HG02943 (cell line): Measurements from ENCODE around the gene MTF2.
"Not testable (repeated sequence)": the region's sequence is repeated elsewhere in the genome, so short reads cannot be mapped to it uniquely, and the experiment has no call there.

ENCODE experiments used
- ATAC-seq: cut with Tn5 transposase; IDR thresholded peaks from one replicate; pipeline ENCODE4 v1.9.1; 2021; ENCODE audit warnings: mild to moderate bottlenecking, low read depth, moderate library complexity; ENCODE audit not compliant: unreplicated experiment

Gene MTF2

GRCh38 chr1:93137604-93138292 lies 58.7 kb downstream of the MTF2 start:
- no peak for ATAC-seq

DNA sequence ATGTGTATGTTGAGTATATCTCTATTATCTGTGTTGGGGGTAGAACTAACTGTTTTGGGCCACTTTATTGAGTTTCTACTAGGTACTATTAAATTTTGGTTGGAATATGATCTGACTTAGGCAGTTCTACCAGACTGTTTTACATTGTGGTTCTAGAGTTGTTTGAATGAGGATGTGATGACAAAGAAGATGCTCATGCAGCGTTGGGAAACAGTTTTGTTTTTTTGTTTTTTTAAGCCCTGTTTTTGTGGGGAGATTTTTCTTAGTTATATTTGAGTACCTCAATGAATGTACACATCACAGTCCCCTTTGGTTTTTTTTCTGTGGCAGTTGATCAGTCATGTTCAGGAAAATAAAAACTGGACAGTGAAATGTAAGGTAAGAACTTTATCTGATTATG lies 61.0 kb downstream of the MTF2 start:
- ATAC-seq, result no peak

DNA sequence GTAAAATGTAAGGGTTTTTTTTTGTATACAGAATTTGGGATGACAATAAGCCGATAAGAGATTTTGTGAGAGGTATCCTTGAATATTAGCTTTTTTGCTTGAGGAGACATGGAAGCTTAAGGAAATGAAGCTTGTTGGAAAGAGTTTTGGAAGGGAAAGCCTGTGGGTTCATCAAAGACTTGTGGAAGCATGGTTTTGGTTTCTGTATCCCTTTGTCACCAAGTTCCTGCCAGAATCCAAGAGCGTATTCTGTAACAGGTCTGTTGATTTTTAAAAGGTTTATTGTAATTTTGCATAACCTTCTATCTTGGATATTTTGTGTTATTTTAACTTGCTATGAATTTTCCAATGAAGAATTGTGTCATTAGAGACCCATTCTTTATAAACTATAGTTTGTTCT lies 63.1 kb downstream of the MTF2 start:
- no peak for ATAC-seq

GRCh38 chr1:93143136-93143535 lies 64.1 kb downstream of the MTF2 start:
- no peak for ATAC-seq

DNA sequence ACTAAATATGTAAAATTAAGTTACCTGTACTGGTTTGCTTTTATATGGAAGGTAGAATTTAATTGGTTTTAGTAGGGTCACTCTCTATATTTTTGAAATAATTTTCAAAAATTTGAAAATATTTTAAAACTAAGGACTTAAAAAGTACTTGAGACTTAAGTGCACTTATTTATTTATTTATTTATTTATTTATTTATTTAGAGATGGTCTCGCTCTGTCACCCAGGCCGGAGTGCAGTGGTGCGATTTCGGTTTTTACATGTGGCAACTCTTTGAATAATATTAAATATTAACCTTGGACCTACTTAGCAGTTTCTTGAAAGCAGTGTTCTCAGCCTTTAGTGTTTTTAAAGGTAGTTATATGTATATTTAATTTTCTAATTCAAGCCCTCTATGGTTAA lies 64.7 kb downstream of the MTF2 start:
- no peak for ATAC-seq

DNA sequence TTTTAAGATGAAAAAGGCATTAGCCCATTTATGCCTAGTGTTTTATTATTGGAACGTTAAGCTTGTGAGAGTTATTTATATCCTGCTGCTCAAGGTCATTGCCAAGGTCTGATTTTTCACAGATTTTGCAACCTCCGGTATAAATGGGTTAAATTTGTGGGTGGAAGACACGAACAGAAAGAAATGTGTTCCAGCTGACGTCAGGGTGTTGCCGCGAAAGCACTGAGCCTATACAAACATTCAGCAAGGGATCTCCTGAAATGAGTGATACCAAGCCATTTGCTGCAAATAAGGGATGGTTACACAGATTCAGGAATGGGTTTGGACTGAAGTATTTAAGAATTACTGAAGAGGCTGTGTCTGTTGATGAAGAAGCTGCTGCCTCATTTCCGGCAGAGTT lies 68.9 kb downstream of the MTF2 start:
- ATAC-seq, result no peak

- no peak for ATAC-seq
Measured at GRCh38 chr1:93150729-93151128, 71.6 kb downstream of the MTF2 start.

- no peak for ATAC-seq
Measured at GRCh38 chr1:93151474-93151873, 72.4 kb downstream of the MTF2 start.

- no peak for ATAC-seq
Measured at GRCh38 chr1:93152835-93153234, 73.8 kb downstream of the MTF2 start.

- no peak for ATAC-seq
Measured at GRCh38 chr1:93154898-93155297, 75.8 kb downstream of the MTF2 start.

DNA sequence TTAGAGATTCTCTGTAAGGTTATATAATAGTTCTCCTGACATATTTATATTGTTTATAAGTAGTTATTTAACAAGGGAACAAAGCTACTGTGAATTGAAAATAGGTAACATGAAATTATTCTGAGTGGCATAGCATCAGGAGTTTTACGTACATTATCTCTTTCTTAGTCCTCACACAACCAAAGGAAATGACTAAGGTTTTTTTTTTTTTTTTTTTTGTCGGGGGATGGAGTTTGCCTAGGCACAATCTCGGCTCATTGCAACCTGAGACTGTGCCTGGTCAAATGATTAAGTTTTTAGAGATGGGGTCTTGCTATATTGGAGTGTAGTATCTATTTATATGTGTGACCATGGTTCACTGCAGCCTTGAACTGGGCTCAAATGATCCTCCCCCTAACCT lies 76.3 kb downstream of the MTF2 start:
- ATAC-seq, result no peak

DNA sequence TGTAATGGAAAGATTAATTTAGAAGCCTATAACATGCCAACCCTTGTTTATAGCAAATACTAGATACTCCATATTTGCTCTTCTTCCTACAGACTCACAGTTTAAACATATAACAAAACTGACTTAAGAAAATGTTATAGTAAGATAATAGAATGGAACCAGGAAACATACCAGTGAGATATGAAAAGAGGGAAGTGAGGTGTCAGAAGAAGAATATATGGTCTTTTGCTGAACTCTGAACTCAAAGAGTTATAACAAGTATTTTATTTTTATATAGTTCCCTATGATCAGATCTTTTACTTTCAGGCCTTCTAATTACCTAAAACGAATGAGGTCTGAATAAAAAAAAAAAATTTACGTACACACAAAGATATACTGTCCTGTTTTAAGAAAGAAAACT lies 80.3 kb downstream of the MTF2 start:
- no peak for ATAC-seq

GRCh38 chr1:93163314-93163713 lies 84.2 kb downstream of the MTF2 start:
- ATAC-seq, result not testable (repeated sequence)

DNA sequence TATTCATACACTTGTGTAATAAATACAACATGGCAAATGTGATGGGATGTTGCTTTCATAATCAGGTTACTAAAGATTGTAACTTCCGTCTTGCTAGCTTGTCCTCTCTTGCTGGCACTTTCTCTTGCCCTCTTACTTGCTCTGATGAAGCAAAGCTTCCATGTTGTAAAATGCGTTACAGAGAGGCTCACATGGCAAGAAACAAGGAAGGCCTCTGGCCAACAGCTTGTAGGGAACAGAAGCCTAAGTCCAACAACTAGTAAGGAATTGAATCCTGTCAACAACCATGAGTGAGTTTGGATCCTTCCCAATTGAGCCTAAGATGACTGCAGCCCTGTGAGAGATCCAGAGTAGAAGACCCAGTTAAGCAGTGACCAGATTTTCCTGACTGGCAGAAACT lies 85.7 kb downstream of the MTF2 start:
- no peak for ATAC-seq

- ATAC-seq, result not testable (repeated sequence)
Measured at GRCh38 chr1:93165895-93166294, 86.8 kb downstream of the MTF2 start.

DNA sequence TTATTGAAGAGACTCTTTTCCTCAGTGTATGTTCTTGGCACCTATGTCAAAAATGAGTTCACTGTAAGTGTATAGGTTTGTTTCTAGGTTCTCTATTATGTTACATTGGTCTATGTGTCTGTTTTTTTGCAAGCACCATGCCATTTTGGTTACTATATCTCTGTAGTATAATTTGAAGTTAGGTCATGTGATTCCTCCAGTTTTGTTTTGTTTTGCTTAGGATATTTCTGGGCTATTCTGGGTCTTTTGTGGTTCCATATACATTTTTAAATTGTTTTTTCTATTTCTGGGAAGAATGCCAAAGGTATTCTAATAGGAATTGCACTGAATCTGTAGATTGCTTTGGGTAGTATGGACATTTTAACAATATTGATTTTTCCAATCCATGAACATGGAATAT lies 87.9 kb downstream of the MTF2 start:
- no peak for ATAC-seq

DNA sequence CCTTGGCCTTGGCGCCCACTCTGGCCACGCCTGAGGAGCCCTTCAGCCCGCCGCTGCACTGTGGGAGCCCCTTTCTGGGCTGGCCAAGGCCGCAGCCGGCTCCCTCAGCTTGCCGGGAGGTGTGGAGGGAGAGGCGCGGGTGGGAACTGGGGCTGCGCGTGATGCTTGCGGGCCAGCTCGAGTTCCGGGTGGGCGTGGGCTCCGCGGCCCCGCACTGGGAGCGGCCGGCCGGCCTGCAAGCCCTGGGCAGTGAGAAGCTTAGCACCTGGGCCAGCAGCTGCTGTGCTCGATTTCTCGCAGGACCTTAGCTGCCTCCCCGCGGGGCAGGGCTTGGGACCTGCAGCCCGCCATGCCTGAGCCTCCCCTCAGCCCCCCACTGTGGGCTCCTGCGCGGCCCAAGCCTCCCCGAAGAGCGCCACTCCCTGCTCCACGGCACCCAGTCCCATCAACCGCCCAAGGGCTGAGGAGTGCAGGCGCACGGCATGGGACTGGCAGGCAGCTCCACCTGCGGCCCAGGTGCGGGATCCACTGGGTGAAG lies 91.1 kb downstream of the MTF2 start:
- not testable (repeated sequence) for ATAC-seq

GRCh38 chr1:93171549-93172034 lies 92.5 kb downstream of the MTF2 start:
- no peak for ATAC-seq

- ATAC-seq, result no peak
Measured at GRCh38 chr1:93172778-93173177, 93.7 kb downstream of the MTF2 start.

DNA sequence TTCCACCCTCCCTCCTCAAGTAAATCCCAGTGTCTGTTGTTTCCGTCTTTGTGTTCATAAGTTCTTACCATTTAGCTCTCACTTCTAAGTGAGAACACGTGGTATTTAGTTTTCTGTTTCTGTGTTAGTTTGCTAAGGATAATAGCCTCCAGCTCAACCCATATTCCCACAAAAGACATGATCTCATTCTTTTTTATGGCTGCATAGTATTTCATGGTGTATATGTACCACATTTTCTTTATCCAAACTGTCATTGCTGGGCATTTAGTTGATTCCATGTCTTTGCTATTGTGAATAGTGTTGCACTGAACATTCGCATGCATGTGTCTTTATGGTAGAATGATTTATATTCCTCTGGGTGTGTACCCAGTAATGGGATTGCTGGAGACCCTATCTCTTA lies 95.6 kb downstream of the MTF2 start:
- not testable (repeated sequence) for ATAC-seq

- ATAC-seq, result no peak
Measured at GRCh38 chr1:93177991-93178390, 98.9 kb downstream of the MTF2 start.

DNA sequence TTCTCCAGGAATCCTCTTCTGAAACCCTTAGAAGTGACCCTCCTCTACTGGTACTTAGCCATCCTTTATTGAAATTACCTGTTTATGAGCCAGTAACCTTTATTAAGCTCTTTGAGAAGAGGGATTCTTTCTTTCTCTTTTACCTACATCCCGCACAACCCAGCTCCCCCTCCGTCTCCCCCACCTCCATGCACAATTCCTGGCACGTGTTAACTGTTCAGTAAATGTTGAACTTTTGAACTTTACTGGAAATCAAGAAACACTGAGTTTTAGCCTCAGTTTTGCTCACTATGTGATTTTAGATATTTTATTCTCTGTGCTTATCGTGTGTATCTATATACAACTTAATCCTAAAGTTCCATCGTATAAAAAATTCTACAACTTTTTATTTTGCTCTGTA lies 99.3 kb downstream of the MTF2 start:
- no peak for ATAC-seq
